Measurements from ENCODE around the gene IER2.

Gene IER2

DNA sequence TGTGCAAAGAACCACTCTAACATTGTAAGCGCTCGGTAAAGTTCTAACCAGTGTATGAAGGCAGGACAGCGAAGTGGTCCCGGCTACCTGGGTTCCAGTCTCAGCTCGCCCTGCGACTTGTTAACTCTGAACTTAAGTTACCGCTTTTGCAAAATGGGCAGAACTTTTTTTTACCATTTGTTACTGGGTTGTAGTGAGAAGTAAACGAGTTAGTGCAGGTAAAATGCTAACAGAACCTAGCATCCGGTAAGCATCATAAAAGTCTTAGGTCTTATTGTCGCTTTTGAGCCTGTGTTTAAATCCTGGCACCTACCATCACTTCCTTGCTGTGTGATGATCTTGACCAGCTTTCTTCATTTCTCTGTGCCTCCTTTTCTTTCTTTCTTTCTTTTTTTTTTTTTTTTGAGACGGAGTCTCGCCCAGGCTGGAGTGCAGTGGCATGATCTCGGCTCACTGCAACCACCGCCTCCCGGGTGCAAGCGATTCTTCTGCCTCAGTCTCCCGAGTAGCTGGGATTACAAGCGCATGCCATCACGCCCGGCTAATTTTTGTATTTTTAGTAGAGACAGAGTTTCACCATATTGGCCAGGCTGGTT, 32.9 kb upstream of the IER2 start:
- H3K4me3 ChIP-seq (ENCODE audit: low read depth, low read length), result peak overlapping the region; percentile 96
- DNase-seq (ENCODE audit: low read depth), result no peak
- TF ChIP-seq MYC (IDR thresholded peaks at IDR 0.05; ENCODE audit: low read depth, low read length) (no peak), POLR2A (IDR thresholded peaks at IDR 0.05; ENCODE audit: extremely low read depth, insufficient read length) (no peak)
- TF ChIP-seq, protein P1, sequence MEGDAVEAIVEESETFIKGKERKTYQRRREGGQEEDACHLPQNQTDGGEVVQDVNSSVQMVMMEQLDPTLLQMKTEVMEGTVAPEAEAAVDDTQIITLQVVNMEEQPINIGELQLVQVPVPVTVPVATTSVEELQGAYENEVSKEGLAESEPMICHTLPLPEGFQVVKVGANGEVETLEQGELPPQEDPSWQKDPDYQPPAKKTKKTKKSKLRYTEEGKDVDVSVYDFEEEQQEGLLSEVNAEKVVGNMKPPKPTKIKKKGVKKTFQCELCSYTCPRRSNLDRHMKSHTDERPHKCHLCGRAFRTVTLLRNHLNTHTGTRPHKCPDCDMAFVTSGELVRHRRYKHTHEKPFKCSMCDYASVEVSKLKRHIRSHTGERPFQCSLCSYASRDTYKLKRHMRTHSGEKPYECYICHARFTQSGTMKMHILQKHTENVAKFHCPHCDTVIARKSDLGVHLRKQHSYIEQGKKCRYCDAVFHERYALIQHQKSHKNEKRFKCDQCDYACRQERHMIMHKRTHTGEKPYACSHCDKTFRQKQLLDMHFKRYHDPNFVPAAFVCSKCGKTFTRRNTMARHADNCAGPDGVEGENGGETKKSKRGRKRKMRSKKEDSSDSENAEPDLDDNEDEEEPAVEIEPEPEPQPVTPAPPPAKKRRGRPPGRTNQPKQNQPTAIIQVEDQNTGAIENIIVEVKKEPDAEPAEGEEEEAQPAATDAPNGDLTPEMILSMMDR (IDR thresholded peaks at IDR 0.05; ENCODE audit: low read depth, low read length), result no peak
- TF ChIP-seq, protein P2, sequence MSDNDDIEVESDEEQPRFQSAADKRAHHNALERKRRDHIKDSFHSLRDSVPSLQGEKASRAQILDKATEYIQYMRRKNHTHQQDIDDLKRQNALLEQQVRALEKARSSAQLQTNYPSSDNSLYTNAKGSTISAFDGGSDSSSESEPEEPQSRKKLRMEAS (IDR thresholded peaks at IDR 0.05; ENCODE audit: low read depth, low read length), result no peak

DNA sequence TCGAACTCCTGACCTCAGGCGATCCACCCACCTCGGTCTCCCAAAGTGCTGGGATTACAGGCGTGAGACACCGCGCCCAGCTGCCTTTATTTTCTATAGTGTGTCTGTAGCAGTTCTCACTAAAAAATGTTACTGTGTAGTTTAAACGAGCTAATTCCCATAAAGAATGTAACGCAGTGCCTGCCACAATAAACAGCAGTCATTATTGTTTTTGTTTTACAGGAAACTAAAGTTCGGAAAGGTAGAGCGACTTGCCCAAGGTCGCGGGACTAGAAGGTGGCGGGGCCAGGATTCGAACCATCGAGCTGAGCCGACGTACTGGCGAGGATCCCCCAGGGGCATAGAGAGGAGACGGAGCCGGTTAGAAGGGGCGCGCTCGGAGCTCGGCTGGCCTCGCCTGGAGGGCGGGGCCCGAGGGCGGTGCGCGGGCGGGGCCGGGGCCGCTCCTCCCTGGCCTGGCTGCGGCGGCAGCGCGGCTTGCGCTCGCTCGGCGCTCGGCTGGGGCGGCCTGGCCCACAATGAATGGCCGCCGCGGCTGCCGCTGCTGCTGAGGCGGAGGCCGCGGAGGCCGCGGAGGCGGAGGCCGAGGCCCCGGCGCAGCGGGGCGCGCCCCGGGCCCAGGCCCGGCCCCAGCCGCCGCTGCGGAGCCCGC, 32.3 kb upstream of the IER2 start, which contains the start of gene NACC1:
NACC1 (plus strand) TSS at position 493 of the 652 bp plus-strand sequence. CDS start 16,944 bp downstream, outside the sequence.
- peak; percentile 91 for DNase-seq (ENCODE audit: low read depth)
- TF ChIP-seq, protein P2 (IDR thresholded peaks at IDR 0.05; ENCODE audit: low read depth, low read length), result no peak; the same call in 1 of the 2 replicates
- TF ChIP-seq MYC (IDR thresholded peaks at IDR 0.05; ENCODE audit: low read depth, low read length), result peak; percentile 43; the same call in 1 of the 2 replicates
- TF ChIP-seq POLR2A (IDR thresholded peaks at IDR 0.05; ENCODE audit: extremely low read depth, insufficient read length), result peak; percentile 41
- H3K4me3 ChIP-seq (ENCODE audit: low read depth, low read length), result peak within 1 kb of the TSS; percentile 96

DNA sequence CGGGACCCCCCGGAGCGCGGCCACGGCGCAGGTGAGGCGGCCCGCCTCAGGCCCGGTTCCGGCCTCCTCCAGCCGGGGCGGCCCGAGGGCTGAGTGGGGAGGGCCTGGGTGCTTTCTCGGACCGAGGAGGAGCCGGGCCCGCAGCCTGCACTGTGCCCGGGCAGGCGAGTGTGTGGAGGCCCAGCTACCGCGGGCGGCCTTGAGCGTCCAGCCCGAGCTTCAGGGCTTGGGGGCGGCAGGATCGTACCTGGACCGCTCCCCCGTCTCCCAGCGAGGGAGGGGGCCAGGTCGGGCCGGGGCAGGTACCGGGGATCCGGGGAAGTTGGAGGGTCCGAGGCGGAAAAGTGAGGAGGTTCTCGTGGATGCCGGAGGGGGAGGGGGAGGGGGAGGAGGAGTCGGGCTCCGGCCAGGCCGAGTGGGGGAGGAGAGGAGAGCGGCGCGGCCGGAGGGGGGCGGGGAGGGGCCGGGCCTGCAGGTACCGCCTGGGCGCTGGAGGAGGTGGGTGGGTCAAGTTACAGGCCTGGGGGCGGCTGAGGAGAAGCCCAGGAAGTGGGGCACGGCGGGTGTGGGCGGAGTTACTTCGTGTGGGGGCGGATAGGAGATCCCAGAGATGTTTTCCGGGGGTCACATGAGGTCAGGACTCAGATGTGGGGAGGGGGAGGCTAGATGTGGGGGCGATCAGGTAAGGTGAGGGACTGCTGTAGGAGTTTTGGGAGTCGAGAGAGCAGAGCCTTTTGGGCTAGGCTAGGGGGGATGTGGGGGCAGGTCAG, 31.6 kb upstream of the IER2 start:
- TF ChIP-seq MYC (IDR thresholded peaks at IDR 0.05; ENCODE audit: low read depth, low read length) (no peak), POLR2A (IDR thresholded peaks at IDR 0.05; ENCODE audit: extremely low read depth, insufficient read length) (no peak)
- TF ChIP-seq, protein P2 (IDR thresholded peaks at IDR 0.05; ENCODE audit: low read depth, low read length), result peak; percentile 47; the same call in 1 of the 2 replicates
- TF ChIP-seq, protein P1 (IDR thresholded peaks at IDR 0.05; ENCODE audit: low read depth, low read length), result no peak
- peak; percentile 80 for DNase-seq (ENCODE audit: low read depth)

DNA sequence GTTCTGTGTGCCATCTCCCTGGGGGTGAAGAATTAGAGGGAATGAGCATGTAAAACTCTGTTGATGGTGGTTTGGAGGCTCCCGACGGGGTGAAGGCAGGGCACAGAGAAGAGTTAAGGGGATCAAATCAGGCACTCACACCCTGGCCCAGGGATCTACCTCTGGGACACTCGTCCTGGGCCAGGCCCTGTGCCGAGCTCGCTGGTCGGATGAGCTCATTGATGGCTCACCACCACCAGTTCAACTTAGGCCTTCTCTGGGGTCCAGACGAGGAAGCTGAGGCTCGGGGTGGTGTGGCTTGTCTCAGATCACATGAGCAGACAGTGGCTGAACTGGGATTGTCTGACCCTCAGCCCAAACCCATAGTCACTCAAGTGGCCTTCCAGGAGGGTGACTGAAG, 30.6 kb upstream of the IER2 start:
- DNase-seq (ENCODE audit: low read depth), result peak; percentile 40
- TF ChIP-seq, protein P2 (IDR thresholded peaks at IDR 0.05; ENCODE audit: low read depth, low read length), result no peak

More for the DNA sequence above, 31.6 kb upstream of the IER2 start:
- peak overlapping the region; percentile 65 for H3K4me3 ChIP-seq (ENCODE audit: low read depth, low read length)

DNA sequence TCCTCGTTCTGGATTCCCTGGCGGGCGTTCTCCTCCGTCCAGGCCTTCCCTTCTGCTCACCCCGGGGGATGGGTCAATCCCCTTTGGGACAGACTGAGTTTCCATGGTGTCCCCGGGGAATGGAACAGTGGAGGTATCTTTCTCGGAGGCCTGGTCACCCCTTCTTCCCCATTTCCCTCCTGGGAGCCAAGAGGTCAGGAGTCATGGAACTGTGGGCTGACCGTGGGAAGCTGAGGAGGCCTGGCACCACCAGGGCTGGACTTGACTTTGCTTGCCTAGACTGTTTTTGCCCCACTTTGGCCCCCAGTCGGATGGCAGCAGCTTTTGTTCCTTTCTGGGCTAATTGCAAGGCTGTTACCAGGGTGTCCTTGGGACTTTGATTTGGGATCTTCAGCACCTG, 30.2 kb upstream of the IER2 start:
- peak overlapping the region; percentile 17 for H3K4me3 ChIP-seq (ENCODE audit: low read depth, low read length)
- DNase-seq (ENCODE audit: low read depth), result no peak
- TF ChIP-seq, protein P1 (IDR thresholded peaks at IDR 0.05; ENCODE audit: low read depth, low read length), result no peak
- TF ChIP-seq, protein P2 (IDR thresholded peaks at IDR 0.05; ENCODE audit: low read depth, low read length), result no peak
- TF ChIP-seq POLR2A (IDR thresholded peaks at IDR 0.05; ENCODE audit: extremely low read depth, insufficient read length), result no peak
- no peak for TF ChIP-seq MYC (IDR thresholded peaks at IDR 0.05; ENCODE audit: low read depth, low read length)

More for the DNA sequence above, 30.6 kb upstream of the IER2 start:
- H3K4me3 ChIP-seq (ENCODE audit: low read depth, low read length), result peak overlapping the region; percentile 65

DNA sequence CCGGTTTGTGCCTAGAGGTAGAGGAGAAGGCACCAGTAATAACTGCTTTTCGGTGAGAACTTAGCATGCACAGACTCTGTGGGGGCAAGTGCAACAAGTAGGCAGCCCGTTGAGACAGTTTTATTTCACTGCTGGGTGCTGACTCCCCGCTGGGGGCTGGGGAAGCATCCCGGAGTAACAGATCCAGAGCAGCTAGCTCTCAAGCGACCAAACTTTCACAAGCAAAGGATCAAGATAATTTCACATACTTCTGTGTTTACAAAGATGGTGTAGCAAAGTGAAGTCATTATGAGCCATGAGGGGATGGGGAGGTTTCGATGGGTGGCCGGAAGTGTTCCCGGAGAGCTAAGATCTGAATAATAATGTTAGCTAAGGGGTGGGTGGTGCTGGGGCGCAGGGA, 29.4 kb upstream of the IER2 start:
- no peak for DNase-seq (ENCODE audit: low read depth)
- TF ChIP-seq, protein P2 (IDR thresholded peaks at IDR 0.05; ENCODE audit: low read depth, low read length), result no peak
- no peak for TF ChIP-seq MYC (IDR thresholded peaks at IDR 0.05; ENCODE audit: low read depth, low read length)
- TF ChIP-seq POLR2A (IDR thresholded peaks at IDR 0.05; ENCODE audit: extremely low read depth, insufficient read length), result no peak
- TF ChIP-seq, protein P1 (IDR thresholded peaks at IDR 0.05; ENCODE audit: low read depth, low read length), result no peak
- no peak overlapping the region for H3K4me3 ChIP-seq (ENCODE audit: low read depth, low read length)

Data from NB4 (cell line).